Measurements from ENCODE around the gene XG. TPM values are rescaled to one million over a fixed set of nuclear protein-coding genes. Genes with fewer than 3 reads are reported as not detected.
"Not testable (repeated sequence)": the region's sequence is repeated elsewhere in the genome, so short reads cannot be mapped to it uniquely, and the experiment has no call there.

Gene XG
- total RNA-seq, 2 experiments from 2014 or later: not detected

- Mint-ChIP-seq H3K36me3 (ENCODE audit: low read depth) (peaks cover 61% of the 10 kb centered on the region), H3K4me3 (no peak overlapping the region), H3K27me3 (no peaks in the 10 kb centered on the region), H3K27ac (peak overlapping the region; percentile 10), H3K9me3 (ENCODE audit: low read depth) (no peaks in the 10 kb centered on the region), H3K4me1 (peaks cover 74% of the 10 kb centered on the region)
- ChIA-PET POLR2A (no interaction called here), CTCF (no interaction called here)
- DNase-seq (no peak), ATAC-seq (no peak)
- intact Hi-C loops (cut with DNase I, micrococcal nuclease): loop anchor here (5.0 kb wide), 2 partner anchors 81 to 254 kb away; no protein-coding TSS in a partner anchor
These were observed 38.7 kb upstream of the XG start for GRCh38 chrX:2712890-2713840.

- POLR2A ChIA-PET: no interaction called here
- peaks cover 64% of the 10 kb centered on the region for H3K36me3 Mint-ChIP-seq (ENCODE audit: low read depth)
- ATAC-seq: no peak
These were observed 37.3 kb upstream of the XG start for GRCh38 chrX:2714551-2714950.

GRCh38 chrX:2715066-2715600 is 36.7 kb upstream of the XG start:
- DNase-seq: no peak
- no peak overlapping the region for H3K4me3 Mint-ChIP-seq
- H3K27ac Mint-ChIP-seq: peak overlapping the region; percentile 67
- ATAC-seq: no peak
- peaks cover 70% of the 10 kb centered on the region for H3K36me3 Mint-ChIP-seq (ENCODE audit: low read depth)
- POLR2A ChIA-PET: no interaction called here
- intact Hi-C loops (cut with DNase I, micrococcal nuclease): no loop called here
- H3K4me1 Mint-ChIP-seq: peaks cover 55% of the 10 kb centered on the region
- H3K27me3 Mint-ChIP-seq: no peaks in the 10 kb centered on the region
- CTCF ChIA-PET: no interaction called here
- H3K9me3 Mint-ChIP-seq (ENCODE audit: low read depth): no peaks in the 10 kb centered on the region

More at GRCh38 chrX:2714551-2714950, 37.3 kb upstream of the XG start:
- no peak overlapping the region for H3K4me3 Mint-ChIP-seq
- DNase-seq: peak; percentile 75
- no peaks in the 10 kb centered on the region for H3K9me3 Mint-ChIP-seq (ENCODE audit: low read depth)
- CTCF ChIA-PET: no interaction called here
- no peaks in the 10 kb centered on the region for H3K27me3 Mint-ChIP-seq
- H3K27ac Mint-ChIP-seq: peak overlapping the region; percentile 21
- H3K4me1 Mint-ChIP-seq: peaks cover 61% of the 10 kb centered on the region
- intact Hi-C loops (cut with DNase I, micrococcal nuclease): loop anchor here (5.0 kb wide), 2 partner anchors 82 to 253 kb away; no protein-coding TSS in a partner anchor

GRCh38 chrX:2717312-2717711 is 34.5 kb upstream of the XG start:
- intact Hi-C loops (cut with DNase I, micrococcal nuclease): no loop called here
- CTCF ChIA-PET: no interaction called here
- H3K36me3 Mint-ChIP-seq (ENCODE audit: low read depth): peaks cover 75% of the 10 kb centered on the region
- no peak overlapping the region for H3K4me3 Mint-ChIP-seq
- peak; percentile 72 for ATAC-seq
- POLR2A ChIA-PET: no interaction called here
- H3K9me3 Mint-ChIP-seq (ENCODE audit: low read depth): no peaks in the 10 kb centered on the region
- DNase-seq: peak; percentile 54
- H3K27me3 Mint-ChIP-seq: no peaks in the 10 kb centered on the region
- H3K4me1 Mint-ChIP-seq: peaks cover 38% of the 10 kb centered on the region
- peak overlapping the region; percentile 76 for H3K27ac Mint-ChIP-seq

GRCh38 chrX:2718821-2719220 is 33.0 kb upstream of the XG start:
- Mint-ChIP-seq H3K4me1 (peaks cover 38% of the 10 kb centered on the region), H3K4me3 (no peak overlapping the region), H3K27me3 (no peaks in the 10 kb centered on the region), H3K9me3 (ENCODE audit: low read depth) (no peaks in the 10 kb centered on the region), H3K36me3 (ENCODE audit: low read depth) (peaks cover 88% of the 10 kb centered on the region), H3K27ac (peak overlapping the region; percentile 62)
- ChIA-PET POLR2A (no interaction called here), CTCF (no interaction called here)
- no peak for ATAC-seq
- DNase-seq: no peak
- intact Hi-C loops (cut with DNase I, micrococcal nuclease): no loop called here

- no peaks in the 10 kb centered on the region for H3K27me3 Mint-ChIP-seq
- H3K36me3 Mint-ChIP-seq (ENCODE audit: low read depth): peaks cover 85% of the 10 kb centered on the region
- POLR2A ChIA-PET: no interaction called here
- H3K4me1 Mint-ChIP-seq: peaks cover 30% of the 10 kb centered on the region
- no peak for ATAC-seq
- no peak for DNase-seq
- no peaks in the 10 kb centered on the region for H3K9me3 Mint-ChIP-seq (ENCODE audit: low read depth)
- H3K27ac Mint-ChIP-seq: no peak overlapping the region
- CTCF ChIA-PET: no interaction called here
- intact Hi-C loops (cut with DNase I, micrococcal nuclease): no loop called here
- H3K4me3 Mint-ChIP-seq: no peak overlapping the region
These were observed 31.9 kb upstream of the XG start for GRCh38 chrX:2719774-2720447.

- Mint-ChIP-seq H3K27me3 (no peaks in the 10 kb centered on the region), H3K4me1 (no peaks in the 10 kb centered on the region), H3K27ac (no peak overlapping the region), H3K4me3 (no peak overlapping the region), H3K9me3 (ENCODE audit: low read depth) (no peaks in the 10 kb centered on the region), H3K36me3 (ENCODE audit: low read depth) (peaks cover 72% of the 10 kb centered on the region)
- ChIA-PET POLR2A (no interaction called here), CTCF (no interaction called here)
- intact Hi-C loops (cut with DNase I, micrococcal nuclease): no loop called here
- no peak for ATAC-seq
- no peak for DNase-seq
These were observed 28.5 kb upstream of the XG start for GRCh38 chrX:2723286-2723879.

GRCh38 chrX:2727264-2727663 is 24.6 kb upstream of the XG start:
- peaks cover 58% of the 10 kb centered on the region for H3K36me3 Mint-ChIP-seq (ENCODE audit: low read depth)
- DNase-seq; H3K4me3 Mint-ChIP-seq; H3K27ac Mint-ChIP-seq; H3K4me1 Mint-ChIP-seq; intact Hi-C loops (cut with DNase I, micrococcal nuclease); H3K27me3 Mint-ChIP-seq; H3K9me3 Mint-ChIP-seq (ENCODE audit: low read depth); CTCF ChIA-PET; POLR2A ChIA-PET; ATAC-seq: not testable (repeated sequence)

GRCh38 chrX:2732076-2732475 is 19.8 kb upstream of the XG start:
- ATAC-seq: no peak
- intact Hi-C loops (cut with DNase I, micrococcal nuclease): no loop called here
- no peak overlapping the region for H3K27ac Mint-ChIP-seq

GRCh38 chrX:2732649-2733048 is 19.2 kb upstream of the XG start:
- Mint-ChIP-seq H3K4me3 (no peak overlapping the region), H3K36me3 (ENCODE audit: low read depth) (peaks cover 60% of the 10 kb centered on the region), H3K4me1 (peaks cover 7% of the 10 kb centered on the region), H3K9me3 (ENCODE audit: low read depth) (no peaks in the 10 kb centered on the region), H3K27me3 (no peaks in the 10 kb centered on the region), H3K27ac (no peak overlapping the region)
- POLR2A ChIA-PET: no interaction called here
- ATAC-seq (no peak), DNase-seq (no peak)
- CTCF ChIA-PET: no interaction called here
- intact Hi-C loops (cut with DNase I, micrococcal nuclease): no loop called here

More at GRCh38 chrX:2732076-2732475, 19.8 kb upstream of the XG start:
- CTCF ChIA-PET: no interaction called here
- Mint-ChIP-seq H3K36me3 (ENCODE audit: low read depth) (peaks cover 62% of the 10 kb centered on the region), H3K27me3 (no peaks in the 10 kb centered on the region), H3K9me3 (ENCODE audit: low read depth) (no peaks in the 10 kb centered on the region), H3K4me3 (no peak overlapping the region), H3K4me1 (peaks cover 7% of the 10 kb centered on the region)
- POLR2A ChIA-PET: no interaction called here
- DNase-seq: no peak

GRCh38 chrX:2733286-2733685 is 18.6 kb upstream of the XG start:
- Mint-ChIP-seq H3K36me3 (ENCODE audit: low read depth) (peaks cover 59% of the 10 kb centered on the region), H3K27me3 (no peaks in the 10 kb centered on the region), H3K27ac (no peak overlapping the region), H3K4me1 (peaks cover 7% of the 10 kb centered on the region), H3K9me3 (ENCODE audit: low read depth) (no peaks in the 10 kb centered on the region), H3K4me3 (no peak overlapping the region)
- intact Hi-C loops (cut with DNase I, micrococcal nuclease): no loop called here
- POLR2A ChIA-PET: no interaction called here
- ATAC-seq: no peak
- CTCF ChIA-PET: no interaction called here
- DNase-seq: no peak

All from activated CD4-positive, alpha-beta T cell treated with anti-CD3 and anti-CD28 coated beads for 36 hours (primary cell).